OCI-LY3 (cell line): ENCODE measurements around the gene IL36B.
A peak's percentile ranks its signal among the peaks of the same experiment; 100 is the strongest.

Experiments
- EZH2phosphoT487 ChIP-seq: fragments of 200-600 bp; shearing (Covaris generic); IDR thresholded peaks from 2 replicates; pipeline ENCODE4 v1.6.1; 2018; ENCODE audit warnings: antibody characterized with exemption, mixed run types, low read depth
- TF ChIP-seq, protein P1 (sequence below): fragments of 200-600, 300-600 bp; sonication (generic); IDR thresholded peaks from 2 replicates; pipeline ENCODE4 v1.5.1; 2014; ENCODE audit warnings: antibody characterized with exemption, low read length, low read depth

DNA sequence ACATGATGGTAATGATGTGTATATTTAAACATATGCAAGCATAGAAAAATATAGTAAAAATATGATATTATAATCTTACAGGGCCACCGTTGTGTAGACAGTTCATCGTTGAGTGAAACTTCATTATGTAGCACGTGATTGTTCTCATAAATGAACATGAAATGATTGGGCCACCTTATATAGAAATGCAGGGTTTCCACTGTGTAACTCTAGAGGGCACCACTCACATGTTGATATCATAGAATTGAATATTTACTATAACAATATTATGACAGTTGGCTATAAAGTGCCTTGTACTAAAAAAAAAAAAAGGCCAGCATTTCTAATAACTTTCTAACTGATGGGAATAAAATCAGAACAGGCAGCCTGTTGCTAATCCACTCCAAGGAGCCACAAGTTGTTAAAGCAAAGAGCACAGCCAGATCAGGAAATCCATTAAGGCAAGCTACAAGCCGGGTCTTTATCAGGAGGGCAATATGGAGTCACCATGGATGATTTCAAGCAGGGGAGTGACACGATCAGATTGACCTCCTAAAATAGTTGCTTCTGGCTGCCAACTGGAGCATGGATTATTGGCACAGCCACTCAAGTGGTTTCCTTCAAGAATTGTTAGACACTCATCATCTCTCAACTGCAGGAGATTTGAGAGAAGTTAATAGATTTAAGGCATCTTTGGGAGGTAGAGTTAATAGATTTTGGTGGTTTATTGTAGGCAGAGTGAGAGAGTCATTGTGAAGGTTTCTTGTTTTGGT is 31.8 kb upstream of the IL36B start:
- TF ChIP-seq, protein P1, sequence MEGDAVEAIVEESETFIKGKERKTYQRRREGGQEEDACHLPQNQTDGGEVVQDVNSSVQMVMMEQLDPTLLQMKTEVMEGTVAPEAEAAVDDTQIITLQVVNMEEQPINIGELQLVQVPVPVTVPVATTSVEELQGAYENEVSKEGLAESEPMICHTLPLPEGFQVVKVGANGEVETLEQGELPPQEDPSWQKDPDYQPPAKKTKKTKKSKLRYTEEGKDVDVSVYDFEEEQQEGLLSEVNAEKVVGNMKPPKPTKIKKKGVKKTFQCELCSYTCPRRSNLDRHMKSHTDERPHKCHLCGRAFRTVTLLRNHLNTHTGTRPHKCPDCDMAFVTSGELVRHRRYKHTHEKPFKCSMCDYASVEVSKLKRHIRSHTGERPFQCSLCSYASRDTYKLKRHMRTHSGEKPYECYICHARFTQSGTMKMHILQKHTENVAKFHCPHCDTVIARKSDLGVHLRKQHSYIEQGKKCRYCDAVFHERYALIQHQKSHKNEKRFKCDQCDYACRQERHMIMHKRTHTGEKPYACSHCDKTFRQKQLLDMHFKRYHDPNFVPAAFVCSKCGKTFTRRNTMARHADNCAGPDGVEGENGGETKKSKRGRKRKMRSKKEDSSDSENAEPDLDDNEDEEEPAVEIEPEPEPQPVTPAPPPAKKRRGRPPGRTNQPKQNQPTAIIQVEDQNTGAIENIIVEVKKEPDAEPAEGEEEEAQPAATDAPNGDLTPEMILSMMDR: peak; percentile 65
- no peak for TF ChIP-seq EZH2phosphoT487
